IPS-18c (cell line): ENCODE results near the gene METTL3.
"Not testable (repeated sequence)": the region's sequence is repeated elsewhere in the genome, so short reads cannot be mapped to it uniquely, and the experiment has no call there.

ENCODE experiments used
- H3K4me3 ChIP-seq: 2 replicates; pipeline ENCODE4 v1.7.0; 2013; ENCODE audit warnings: low read depth, mild to moderate bottlenecking, low read length, moderate library complexity; ENCODE audit not compliant: insufficient read depth
- H3K9me3 ChIP-seq: one replicate; pipeline ENCODE4 v1.6.1; 2013; ENCODE audit warnings: mild to moderate bottlenecking, low read length, moderate library complexity; ENCODE audit not compliant: control insufficient read depth, insufficient read depth

The METTL3 gene

GRCh38 chr14:21510735-21511657 lies at the start of gene METTL3:
TSS of gene METTL3 (minus strand) at chr14:21511340. CDS start at chr14:21511223, 117 bp downstream.
- Histone ChIP-seq H3K4me3 (peak within 1 kb of the TSS; percentile 99), H3K9me3 (no peaks in the 10 kb centered on the region)

GRCh38 chr14:21558703-21559170 lies 47.6 kb upstream of the METTL3 start:
- H3K4me3 ChIP-seq: no peak overlapping the region
- no peaks in the 10 kb centered on the region for H3K9me3 ChIP-seq

- Histone ChIP-seq H3K9me3 (no peaks in the 10 kb centered on the region), H3K4me3 (no peak overlapping the region)
These were observed 46.2 kb upstream of the METTL3 start for GRCh38 chr14:21557084-21557901.

GRCh38 chr14:21556378-21557083 lies 45.4 kb upstream of the METTL3 start:
- no peak overlapping the region for H3K4me3 ChIP-seq

GRCh38 chr14:21553266-21553665 lies 42.1 kb upstream of the METTL3 start:
- no peaks in the 10 kb centered on the region for H3K9me3 ChIP-seq
- H3K4me3 ChIP-seq: no peak overlapping the region

More at GRCh38 chr14:21556378-21557083, 45.4 kb upstream of the METTL3 start:
- no peaks in the 10 kb centered on the region for H3K9me3 ChIP-seq

GRCh38 chr14:21544588-21544987 lies 33.4 kb upstream of the METTL3 start:
- H3K9me3 ChIP-seq, H3K4me3 ChIP-seq: not testable (repeated sequence)

GRCh38 chr14:21543963-21544362 lies 32.8 kb upstream of the METTL3 start:
- Histone ChIP-seq H3K9me3 (peaks cover 5% of the 10 kb centered on the region), H3K4me3 (no peak overlapping the region)

- Histone ChIP-seq H3K4me3 (0 out of 2 replicates have a peak overlapping the region, but pooled peaks have one; percentile 22), H3K9me3 (peaks cover 5% of the 10 kb centered on the region)
These were observed 32.4 kb upstream of the METTL3 start for GRCh38 chr14:21543521-21543960.

GRCh38 chr14:21541413-21542074 lies 30.4 kb upstream of the METTL3 start:
- H3K4me3 ChIP-seq: no peak overlapping the region

GRCh38 chr14:21539189-21539940 lies 28.2 kb upstream of the METTL3 start:
- Histone ChIP-seq H3K9me3 (no peaks in the 10 kb centered on the region), H3K4me3 (peak overlapping the region; percentile 17; the same call in 1 of the 2 replicates)

More at GRCh38 chr14:21541413-21542074, 30.4 kb upstream of the METTL3 start:
- no peaks in the 10 kb centered on the region for H3K9me3 ChIP-seq

GRCh38 chr14:21537090-21537424 lies 25.9 kb upstream of the METTL3 start:
- no peaks in the 10 kb centered on the region for H3K9me3 ChIP-seq
- peak overlapping the region; percentile 86 for H3K4me3 ChIP-seq

GRCh38 chr14:21536418-21537089 lies 25.4 kb upstream of the METTL3 start:
- H3K9me3 ChIP-seq: no peaks in the 10 kb centered on the region
- H3K4me3 ChIP-seq: peak overlapping the region; percentile 86

- Histone ChIP-seq H3K9me3 (no peaks in the 10 kb centered on the region), H3K4me3 (peak overlapping the region; percentile 86)
These were observed 24.6 kb upstream of the METTL3 start for GRCh38 chr14:21535545-21536417.

GRCh38 chr14:21534576-21534975 lies 23.4 kb upstream of the METTL3 start:
- H3K9me3 ChIP-seq: no peaks in the 10 kb centered on the region
- peak overlapping the region; percentile 86 for H3K4me3 ChIP-seq

- no peaks in the 10 kb centered on the region for H3K9me3 ChIP-seq
- no peak overlapping the region for H3K4me3 ChIP-seq
These were observed 22.2 kb upstream of the METTL3 start for GRCh38 chr14:21533294-21533693.
